Neutrophil (primary cell): ENCODE data around the gene ILK.

Experiments used
- H3K27ac ChIP-seq: fragments of 200-600 bp; sonication (generic); 2 replicates; pipeline ENCODE4 v1.5.1; 2016; ENCODE audit warnings: mild to moderate bottlenecking, moderate library complexity
- H3K27me3 ChIP-seq: fragments of 200-600 bp; sonication (generic); 2 replicates; pipeline ENCODE4 v1.6.0; 2016; ENCODE audit warnings: mild to moderate bottlenecking
- H3K36me3 ChIP-seq: fragments of 200-600 bp; sonication (generic); 2 replicates; pipeline ENCODE4 v1.5.1; 2017
- H3K4me1 ChIP-seq, 2 experiments: fragments of 200-600 bp in 1 of 2; sonication (generic) in 1 of 2; 1 replicate in 1 of 2; 2 replicates in 1 of 2; pipeline versions ENCODE4 v1.5.1 to v1.6.1; 2013 to 2016; ENCODE audit warnings: low read depth in 1 of 2, low read length in 1 of 2, mild to moderate bottlenecking in 1 of 2, moderate library complexity in 1 of 2; ENCODE audit not compliant: control insufficient read depth in 1 of 2, insufficient read depth in 1 of 2
- H3K4me3 ChIP-seq, 2 experiments: fragments of 200-600 bp in 1 of 2; sonication (generic) in 1 of 2; 1 replicate in 1 of 2; 2 replicates in 1 of 2; pipeline ENCODE4 v1.5.1; 2013 to 2016; ENCODE audit warnings: low read depth in 1 of 2, low read length in 1 of 2, mild to moderate bottlenecking in 1 of 2, moderate library complexity in 1 of 2
- H3K9me3 ChIP-seq: fragments of 200-600 bp; sonication (generic); 2 replicates; pipeline ENCODE4 v1.5.1; 2016
- TF ChIP-seq, protein P1 (sequence below): fragments of 200-600 bp; sonication (generic); IDR thresholded peaks from 2 replicates; pipeline ENCODE4 v1.5.1; 2016; ENCODE audit warnings: antibody characterized with exemption

Gene ILK

DNA sequence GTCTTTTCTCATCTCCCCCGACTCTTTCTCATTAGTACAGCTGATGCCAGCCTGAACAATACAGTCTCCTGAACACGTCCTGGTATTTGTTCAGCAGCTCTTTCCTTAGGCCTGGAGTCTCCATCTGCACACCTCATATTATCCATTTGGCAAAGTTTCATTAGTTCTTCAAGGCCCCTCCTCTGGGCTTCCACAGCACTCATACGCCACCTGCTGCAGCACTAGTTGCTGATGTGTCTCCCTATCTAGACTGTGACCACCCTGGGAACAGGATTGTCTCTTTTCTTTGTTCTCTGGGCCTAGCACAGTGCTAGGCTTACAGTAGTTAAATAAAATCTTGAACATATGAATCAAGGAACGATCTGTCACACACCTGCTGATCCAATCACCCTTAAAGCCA is 34.9 kb downstream of the ILK start:
- TF ChIP-seq, protein P1, sequence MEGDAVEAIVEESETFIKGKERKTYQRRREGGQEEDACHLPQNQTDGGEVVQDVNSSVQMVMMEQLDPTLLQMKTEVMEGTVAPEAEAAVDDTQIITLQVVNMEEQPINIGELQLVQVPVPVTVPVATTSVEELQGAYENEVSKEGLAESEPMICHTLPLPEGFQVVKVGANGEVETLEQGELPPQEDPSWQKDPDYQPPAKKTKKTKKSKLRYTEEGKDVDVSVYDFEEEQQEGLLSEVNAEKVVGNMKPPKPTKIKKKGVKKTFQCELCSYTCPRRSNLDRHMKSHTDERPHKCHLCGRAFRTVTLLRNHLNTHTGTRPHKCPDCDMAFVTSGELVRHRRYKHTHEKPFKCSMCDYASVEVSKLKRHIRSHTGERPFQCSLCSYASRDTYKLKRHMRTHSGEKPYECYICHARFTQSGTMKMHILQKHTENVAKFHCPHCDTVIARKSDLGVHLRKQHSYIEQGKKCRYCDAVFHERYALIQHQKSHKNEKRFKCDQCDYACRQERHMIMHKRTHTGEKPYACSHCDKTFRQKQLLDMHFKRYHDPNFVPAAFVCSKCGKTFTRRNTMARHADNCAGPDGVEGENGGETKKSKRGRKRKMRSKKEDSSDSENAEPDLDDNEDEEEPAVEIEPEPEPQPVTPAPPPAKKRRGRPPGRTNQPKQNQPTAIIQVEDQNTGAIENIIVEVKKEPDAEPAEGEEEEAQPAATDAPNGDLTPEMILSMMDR = no peak
- H3K36me3 ChIP-seq = no peaks in the 10 kb centered on the region
- H3K27me3 ChIP-seq = no peaks in the 10 kb centered on the region
- H3K9me3 ChIP-seq = no peaks in the 10 kb centered on the region
- H3K4me3 ChIP-seq = no peak overlapping the region
- peaks cover 17% of the 10 kb centered on the region in 2 experiments for H3K4me1 ChIP-seq
- no peak overlapping the region for H3K27ac ChIP-seq

DNA sequence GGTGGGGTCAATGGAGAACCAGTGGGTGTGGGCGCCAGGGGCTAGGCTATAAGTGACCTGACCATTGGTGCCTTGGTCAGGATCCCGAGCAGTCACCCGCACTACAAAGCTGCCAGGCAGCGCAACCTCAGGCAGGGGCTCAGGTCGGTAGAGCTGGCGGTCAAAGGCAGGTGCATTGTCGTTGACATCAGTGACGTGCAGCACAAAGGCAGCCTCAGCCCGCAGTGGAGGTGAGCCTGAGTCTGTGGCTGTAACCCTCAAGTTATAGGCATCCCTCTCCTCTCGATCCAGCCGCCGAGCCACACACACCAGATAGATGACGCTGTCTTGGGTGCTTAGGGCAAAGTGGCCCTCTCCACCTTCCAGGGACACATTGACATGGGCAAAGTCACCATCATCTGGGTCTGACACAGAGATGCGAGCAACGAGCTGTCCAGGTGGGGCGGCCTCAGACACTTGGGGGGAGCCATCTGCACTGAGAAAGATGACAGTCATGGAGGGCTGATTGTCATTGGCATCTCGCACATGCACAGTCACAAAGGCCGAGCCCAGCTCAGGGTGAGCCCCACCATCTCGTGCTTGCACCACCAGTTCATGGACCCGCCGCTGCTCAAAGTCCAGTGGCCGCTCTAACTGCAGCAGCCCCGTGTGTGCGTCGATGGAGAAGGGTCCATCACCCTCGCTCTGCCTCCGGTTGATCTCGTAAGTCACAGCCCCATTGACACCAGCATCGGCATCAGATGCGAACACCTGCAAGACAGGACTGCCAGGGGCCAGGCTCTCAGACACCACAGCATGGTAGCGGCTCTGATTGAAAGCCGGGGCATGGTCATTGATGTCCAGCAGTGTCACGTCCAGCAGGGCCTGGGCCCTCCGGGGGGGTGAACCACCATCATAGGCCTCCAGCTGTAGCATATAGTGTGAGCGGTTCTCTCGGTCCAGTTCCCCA is 36.7 kb downstream of the ILK start:
- no peaks in the 10 kb centered on the region for H3K9me3 ChIP-seq
- TF ChIP-seq, protein P1 = no peak
- no peak overlapping the region for H3K4me3 ChIP-seq
- H3K36me3 ChIP-seq = no peaks in the 10 kb centered on the region
- peaks cover 10 to 11% of the 10 kb centered on the region in 2 experiments for H3K4me1 ChIP-seq
- no peak overlapping the region for H3K27ac ChIP-seq
- H3K27me3 ChIP-seq = no peaks in the 10 kb centered on the region

DNA sequence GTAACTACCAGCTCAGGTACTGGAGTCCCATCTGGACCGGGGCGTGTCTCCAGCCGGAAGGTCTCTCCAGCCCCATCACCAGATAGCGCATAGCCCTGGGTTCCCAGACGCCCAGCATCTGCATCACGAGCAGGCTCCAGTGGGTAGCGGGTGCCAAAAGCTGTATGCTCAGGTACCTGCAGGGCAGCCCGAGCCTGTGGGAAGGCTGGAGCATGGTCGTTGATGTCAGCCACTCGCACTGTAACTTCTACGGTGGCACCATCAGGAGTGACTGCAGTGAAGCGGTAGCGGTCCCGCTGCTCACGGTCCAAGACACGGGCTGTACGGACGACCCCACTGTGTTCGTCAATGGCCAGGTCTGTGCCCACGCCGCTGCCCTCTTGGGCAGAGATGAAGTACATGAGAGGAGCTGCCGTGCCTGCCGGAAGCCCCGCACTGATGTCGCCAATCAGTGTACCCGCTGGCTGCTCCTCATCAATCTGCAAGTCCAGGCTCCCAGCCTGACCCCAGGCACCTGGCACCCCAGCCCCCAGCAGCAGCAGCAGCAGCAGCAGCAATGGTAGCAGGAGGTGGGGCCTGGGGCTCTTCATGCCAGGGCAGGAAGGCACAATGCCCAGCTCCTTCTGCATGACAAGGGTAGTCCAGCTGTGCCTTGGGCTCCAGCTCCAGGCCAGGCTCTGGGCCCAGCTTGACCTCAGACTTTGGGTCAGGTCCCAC is 37.6 kb downstream of the ILK start:
- Histone ChIP-seq H3K27me3 (no peaks in the 10 kb centered on the region), H3K9me3 (no peaks in the 10 kb centered on the region), H3K4me3 (no peak overlapping the region), H3K4me1 (peaks cover 2% of the 10 kb centered on the region in 2 experiments), H3K27ac (no peak overlapping the region), H3K36me3 (no peaks in the 10 kb centered on the region)
- TF ChIP-seq, protein P1 = no peak

DNA sequence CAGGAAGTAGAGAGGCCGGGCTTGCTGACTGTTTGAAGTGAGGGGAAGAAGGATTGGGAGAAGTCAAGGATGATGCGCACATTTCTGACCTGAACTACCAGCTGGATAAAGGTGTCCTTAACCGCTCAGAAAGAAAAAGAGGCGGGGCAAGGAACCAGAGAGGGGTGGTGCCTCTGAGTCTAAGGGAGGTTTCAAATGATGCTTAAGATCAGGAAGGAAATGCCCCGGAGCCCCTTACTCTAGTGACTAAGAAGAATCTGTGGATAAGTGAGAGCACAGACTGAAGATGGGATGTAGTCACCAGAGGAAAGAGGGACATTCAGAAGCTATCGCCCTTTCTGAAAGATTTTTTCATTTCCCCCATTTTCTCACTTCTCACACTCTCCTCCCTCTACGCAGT is 39.4 kb downstream of the ILK start:
- Histone ChIP-seq H3K4me3 (no peak overlapping the region), H3K27me3 (no peaks in the 10 kb centered on the region), H3K4me1 (peaks cover 11 to 13% of the 10 kb centered on the region in 2 experiments), H3K36me3 (no peaks in the 10 kb centered on the region), H3K27ac (no peak overlapping the region), H3K9me3 (no peaks in the 10 kb centered on the region)
- TF ChIP-seq, protein P1 = no peak

DNA sequence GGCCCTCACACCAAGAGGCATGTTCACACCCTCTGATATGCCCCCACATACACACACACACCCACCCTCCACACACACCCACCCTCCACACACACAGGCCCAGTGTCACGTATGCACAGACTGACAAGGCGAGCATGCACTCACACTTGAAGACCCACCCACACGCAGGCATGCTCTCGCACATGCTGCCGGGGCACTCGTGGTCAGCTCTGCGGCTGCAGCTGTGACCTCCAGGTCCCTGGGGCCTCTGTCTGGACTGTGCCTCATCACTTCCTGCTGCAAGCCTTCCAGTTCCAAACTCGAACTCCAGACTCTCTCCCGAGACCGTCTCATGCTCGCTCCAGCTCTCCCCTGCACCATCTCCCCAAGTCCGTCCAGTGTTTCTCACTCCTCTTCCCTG is 42.5 kb downstream of the ILK start:
- Histone ChIP-seq H3K9me3 (no peaks in the 10 kb centered on the region), H3K27me3 (peaks cover 9% of the 10 kb centered on the region), H3K4me3 (no peak overlapping the region), H3K27ac (no peak overlapping the region), H3K4me1 (peaks cover 11 to 13% of the 10 kb centered on the region in 2 experiments), H3K36me3 (no peaks in the 10 kb centered on the region)
- TF ChIP-seq, protein P1 = no peak
